ENCODE results near the gene PHGDH.
A peak's percentile ranks its signal among the peaks of the same experiment; 100 is the strongest.

Gene PHGDH

GRCh38 chr1:119745034-119745433 lies 33.3 kb downstream of the PHGDH start:
- H3K27ac ChIP-seq: no peak overlapping the region
- no peak overlapping the region for H3K4me3 ChIP-seq

GRCh38 chr1:119747451-119747850 lies 35.7 kb downstream of the PHGDH start:
- Histone ChIP-seq H3K27ac (peak overlapping the region in 2 of 21 experiments; percentile 1 to 60), H3K4me3 (no peak overlapping the region)

DNA sequence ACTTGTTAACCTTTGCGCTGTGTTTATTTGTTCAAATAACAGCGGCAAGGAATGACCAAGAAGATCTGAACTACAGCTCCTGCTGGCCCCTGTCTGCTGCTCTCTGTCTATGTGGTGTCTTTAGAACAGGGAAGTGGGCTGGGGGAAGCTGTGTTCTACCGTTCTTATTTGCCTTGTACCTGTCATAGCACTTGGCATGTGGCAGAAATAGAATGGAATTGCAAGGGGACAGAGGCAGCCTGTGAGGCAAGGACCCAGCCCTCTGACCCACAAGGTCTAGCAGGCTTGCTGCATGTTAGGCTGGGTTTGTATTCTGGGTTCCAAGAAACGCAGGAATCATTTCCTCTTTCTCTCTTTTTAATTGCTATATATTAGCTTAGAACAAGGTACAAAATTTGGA lies 36.3 kb downstream of the PHGDH start:
- Histone ChIP-seq H3K4me3 (no peak overlapping the region), H3K27ac (no peak overlapping the region)

- Histone ChIP-seq H3K4me3 (no peak overlapping the region), H3K27ac (no peak overlapping the region)
These were observed 40.9 kb downstream of the PHGDH start for GRCh38 chr1:119752592-119752991.

GRCh38 chr1:119758584-119758983 lies 46.9 kb downstream of the PHGDH start:
- Histone ChIP-seq H3K27ac (no peak overlapping the region), H3K4me3 (no peak overlapping the region)

DNA sequence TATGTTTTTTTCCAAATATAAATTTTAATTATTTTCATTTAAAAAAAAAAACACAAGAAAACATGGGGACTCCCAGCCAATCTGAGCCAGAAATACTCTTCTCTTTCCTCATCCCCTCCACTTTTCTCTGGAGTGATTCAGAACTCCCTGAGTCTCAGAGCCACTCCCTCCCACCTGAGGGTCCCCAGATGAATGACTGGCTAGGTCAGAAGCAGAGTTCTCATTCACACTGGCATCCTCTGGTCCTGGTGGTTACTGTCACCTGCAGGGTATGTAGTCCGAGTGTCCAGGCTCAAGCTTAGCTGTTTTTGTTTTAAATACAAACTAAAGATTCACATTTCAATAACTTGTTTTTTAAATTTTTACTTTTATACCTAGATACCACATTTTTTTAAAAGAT lies 50.7 kb downstream of the PHGDH start:
- no peak overlapping the region for H3K27ac ChIP-seq
- H3K4me3 ChIP-seq: no peak overlapping the region

- Histone ChIP-seq H3K27ac (no peak overlapping the region), H3K4me3 (no peak overlapping the region)
These were observed 51.2 kb downstream of the PHGDH start for GRCh38 chr1:119762953-119763352.

DNA sequence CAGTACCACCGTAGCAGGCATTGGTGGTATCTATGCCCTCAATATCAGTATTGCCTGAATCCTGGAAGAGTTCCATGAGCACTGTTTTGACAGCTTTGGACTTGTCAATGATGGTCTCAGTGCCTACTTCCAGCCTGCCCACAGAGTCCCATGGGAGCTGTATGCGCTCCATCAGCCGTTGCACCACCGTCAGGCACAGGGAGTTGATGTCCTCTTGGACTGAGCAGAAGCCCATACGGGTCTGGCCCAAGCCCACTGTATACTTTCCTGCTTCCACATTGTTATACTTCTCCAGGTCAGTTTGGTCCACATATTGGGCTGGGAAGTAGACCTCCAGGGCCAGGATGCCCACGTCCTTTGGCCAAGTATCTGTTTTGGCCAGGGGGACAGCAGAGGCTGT lies 52.5 kb downstream of the PHGDH start:
- H3K27ac ChIP-seq: no peak overlapping the region
- H3K4me3 ChIP-seq: no peak overlapping the region

DNA sequence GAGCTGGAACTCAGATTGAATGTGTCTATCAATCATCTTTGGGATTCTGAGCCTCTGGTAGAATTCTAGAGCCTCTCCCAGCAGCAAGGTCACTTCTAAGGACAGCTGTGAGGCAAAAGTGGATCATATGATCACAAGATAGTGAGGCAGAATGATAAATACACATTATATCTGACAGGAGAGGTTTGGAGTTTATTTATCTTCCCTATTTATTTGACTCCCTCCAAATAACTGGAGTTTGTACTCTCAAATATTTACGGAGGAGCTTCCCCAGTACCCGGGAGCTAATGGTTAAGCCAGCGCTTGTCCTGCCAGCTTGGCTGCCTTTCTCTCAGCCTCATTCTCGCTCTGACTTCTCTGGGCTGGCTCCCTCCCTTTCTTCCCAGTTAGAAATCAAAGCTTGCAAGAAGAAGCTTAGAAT lies 54.6 kb downstream of the PHGDH start:
- Histone ChIP-seq H3K4me3 (no peak overlapping the region), H3K27ac (no peak overlapping the region)

GRCh38 chr1:119767486-119767885 lies 55.8 kb downstream of the PHGDH start:
- Histone ChIP-seq H3K4me3 (no peak overlapping the region), H3K27ac (no peak overlapping the region)

- Histone ChIP-seq H3K27ac (peak within 1 kb of the TSS in 3 of 21 experiments; percentile 39 to 63 (median 39)), H3K4me3 (peak within 1 kb of the TSS in 1 of 7 experiments; percentile 7)
These were observed 57.0 kb downstream of the PHGDH start, which contains the start of gene HMGCS2 for GRCh38 chr1:119768778-119769177. Gene HMGCS2 (minus strand): TSS chr1:119768905. CDS start chr1:119768844, 61 bp downstream.

GRCh38 chr1:119771016-119771415 lies 59.3 kb downstream of the PHGDH start:
- Histone ChIP-seq H3K4me3 (no peak overlapping the region), H3K27ac (no peak overlapping the region)

GRCh38 chr1:119771770-119772169 lies 60.0 kb downstream of the PHGDH start:
- no peak overlapping the region for H3K27ac ChIP-seq
- H3K4me3 ChIP-seq: no peak overlapping the region

DNA sequence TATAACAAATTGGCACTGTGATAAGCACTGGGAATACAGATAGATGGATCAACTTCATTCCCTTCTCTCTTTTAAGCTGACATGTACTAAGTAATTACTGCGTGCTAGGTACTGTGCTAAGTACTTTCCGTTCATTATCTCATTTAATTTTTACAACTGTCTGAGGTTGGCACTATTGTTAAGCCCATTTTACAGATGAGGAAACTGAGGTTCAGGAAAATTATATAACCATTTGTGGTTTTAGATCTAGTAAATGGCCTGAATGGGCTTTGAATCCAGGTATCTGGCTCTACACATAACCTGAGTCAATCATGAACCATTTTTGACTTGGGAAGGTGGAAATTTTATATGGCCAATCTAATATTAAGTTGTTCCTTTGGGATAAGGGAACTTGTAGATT lies 60.6 kb downstream of the PHGDH start:
- Histone ChIP-seq H3K4me3 (no peak overlapping the region), H3K27ac (peak overlapping the region in 1 of 21 experiments; percentile 9)

GRCh38 chr1:119773711-119774241 lies 62.0 kb downstream of the PHGDH start:
- Histone ChIP-seq H3K27ac (peak overlapping the region in 2 of 21 experiments; percentile 11 to 12), H3K4me3 (no peak overlapping the region)

DNA sequence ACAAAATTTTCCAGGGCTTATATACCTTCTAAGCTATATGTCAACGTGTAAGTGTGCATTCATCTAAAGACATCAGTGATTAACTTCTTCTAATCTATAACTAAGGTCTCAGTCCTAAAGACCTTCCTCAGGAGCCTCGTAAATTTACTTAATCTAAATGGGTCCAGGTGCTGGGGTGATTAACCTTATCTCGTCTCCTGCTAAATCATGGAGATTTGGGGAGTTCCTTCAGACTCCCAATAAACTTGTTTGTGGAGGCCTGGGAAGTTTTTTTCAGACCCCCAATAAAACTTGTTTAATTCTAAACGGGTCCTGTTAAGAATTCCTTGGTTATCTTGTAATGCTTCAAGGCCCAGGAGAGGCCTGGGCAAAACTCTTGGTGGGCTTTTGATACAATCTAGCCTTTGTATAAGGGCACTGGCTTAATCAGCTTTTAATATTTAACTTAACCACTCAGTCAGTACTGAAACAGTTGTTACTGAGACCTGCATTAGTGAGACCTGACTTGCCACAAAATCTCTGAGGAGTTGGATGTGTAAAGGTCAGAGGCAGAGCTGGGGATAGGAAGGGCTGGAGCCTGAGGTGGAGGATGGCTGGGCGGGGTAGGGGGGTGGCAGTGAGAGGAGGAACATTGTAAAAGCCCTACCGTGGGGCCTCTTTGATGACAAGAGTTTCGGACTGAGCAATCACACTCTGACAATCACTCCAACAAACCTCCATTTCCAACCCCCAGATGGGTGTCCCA lies 63.2 kb downstream of the PHGDH start:
- H3K27ac ChIP-seq: no peak overlapping the region
- no peak overlapping the region for H3K4me3 ChIP-seq

DNA sequence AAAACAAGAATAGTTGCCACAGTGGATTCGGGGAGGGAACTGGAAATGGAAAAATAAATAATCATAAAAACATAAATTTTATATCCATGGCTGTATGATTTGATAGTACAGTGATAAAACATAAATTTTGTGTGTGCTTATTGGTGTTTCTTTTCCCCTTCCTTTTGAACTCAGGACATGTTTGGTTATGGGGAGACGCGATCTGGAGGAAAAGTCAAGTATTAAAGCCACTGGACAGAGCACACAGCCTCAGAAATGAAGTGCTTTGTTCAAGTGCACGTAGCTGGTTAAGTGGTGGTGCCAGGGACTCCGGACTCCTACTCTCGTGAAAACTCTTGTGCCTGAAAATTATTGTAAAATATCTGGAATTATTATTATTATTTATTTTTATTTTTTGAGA lies 66.6 kb downstream of the PHGDH start:
- no peak overlapping the region for H3K27ac ChIP-seq
- H3K4me3 ChIP-seq: no peak overlapping the region

GRCh38 chr1:119778886-119779560 lies 67.3 kb downstream of the PHGDH start:
- Histone ChIP-seq H3K4me3 (no peak overlapping the region), H3K27ac (peak overlapping the region in 8 of 21 experiments; percentile 1 to 70 (median 49))

DNA sequence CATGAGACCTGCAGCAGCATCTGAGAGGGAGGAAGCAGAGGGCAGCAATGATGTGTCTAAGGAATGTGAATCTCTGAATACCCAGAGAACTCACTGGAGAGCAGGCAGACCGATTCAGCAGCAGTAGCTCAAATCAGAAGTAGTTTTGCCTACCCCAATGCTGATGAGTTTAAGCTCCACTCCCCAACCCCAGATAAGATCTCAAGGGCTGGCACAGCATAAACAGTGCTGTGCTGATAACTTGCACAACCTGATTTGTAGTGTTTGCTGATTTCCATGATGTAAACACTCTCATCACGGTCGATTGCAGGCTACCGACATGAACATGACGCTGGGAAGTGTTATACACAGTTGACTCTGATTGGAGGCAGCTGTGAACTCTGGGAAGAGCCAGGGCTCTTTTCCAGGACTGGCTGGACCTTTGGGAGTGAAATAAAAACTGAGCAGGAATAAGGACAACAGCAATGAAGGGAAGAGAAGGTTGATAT lies 68.2 kb downstream of the PHGDH start:
- Histone ChIP-seq H3K27ac (peak overlapping the region in 13 of 21 experiments; percentile 16 to 70 (median 38)), H3K4me3 (no peak overlapping the region)

GRCh38 chr1:119781434-119782210 lies 69.9 kb downstream of the PHGDH start:
- H3K4me3 ChIP-seq: no peak overlapping the region
- peak overlapping the region in 1 of 21 experiments; percentile 51 for H3K27ac ChIP-seq
